Measurements from ENCODE around the gene PITPNC1.

GRCh38 chr17:67700037-67700724, 323.1 kb downstream of the PITPNC1 start:
- TF ChIP-seq CTCF (IDR thresholded peaks at IDR 0.05; ENCODE audit: low read length) (no peak), EZH2phosphoT487 (IDR thresholded peaks at IDR 0.05; ENCODE audit: low read length) (no peak)
